ENCODE data around the gene ANKRD22.
A peak's percentile ranks its signal among the peaks of the same experiment; 100 is the strongest.

The ANKRD22 gene

DNA sequence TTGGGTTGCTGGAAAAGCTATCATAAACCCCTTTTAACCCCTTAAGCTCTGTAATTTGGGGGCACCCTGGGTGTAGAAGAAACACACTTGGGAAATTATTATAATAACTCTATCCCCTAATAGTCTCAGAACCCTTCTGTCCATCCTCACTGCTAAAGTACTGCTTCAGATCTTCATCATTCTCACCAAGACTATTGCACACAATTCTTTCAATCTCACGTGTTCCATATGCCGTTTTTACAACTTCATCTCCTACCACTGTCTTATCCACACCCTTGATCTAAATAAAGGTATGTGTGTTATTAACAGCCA lies 15.8 kb downstream of the ANKRD22 start:
- Histone ChIP-seq H2AFZ (ENCODE audit: low read length) (no peak overlapping the region), H3K4me1 (ENCODE audit: insufficient read depth, low read length, severe bottlenecking) (no peaks in the 10 kb centered on the region), H4K20me1 (ENCODE audit: insufficient read depth, low read length) (no peaks in the 10 kb centered on the region), H3F3A (ENCODE audit: insufficient read depth, low read length) (no peaks in the 10 kb centered on the region), H3K9me3 (ENCODE audit: low read length) (no peaks in the 10 kb centered on the region), H3K27ac (ENCODE audit: low read depth, low read length, poor library complexity, severe bottlenecking) (no peak overlapping the region), H3K79me2 (ENCODE audit: insufficient read depth, low read length) (no peaks in the 10 kb centered on the region), H3K9me2 (ENCODE audit: low read depth, low read length) (no peaks in the 10 kb centered on the region), H3K36me3 (ENCODE audit: insufficient read depth, low read length) (no peaks in the 10 kb centered on the region), H3K9ac (ENCODE audit: low read length) (no peak overlapping the region), H3K27me3 (ENCODE audit: insufficient read depth, low read length) (no peaks in the 10 kb centered on the region), H3K4me2 (ENCODE audit: low read length) (no peak overlapping the region), H3K4me3 (ENCODE audit: low read depth, low read length, poor library complexity, severe bottlenecking) (no peak overlapping the region)
- TF ChIP-seq, protein P1, sequence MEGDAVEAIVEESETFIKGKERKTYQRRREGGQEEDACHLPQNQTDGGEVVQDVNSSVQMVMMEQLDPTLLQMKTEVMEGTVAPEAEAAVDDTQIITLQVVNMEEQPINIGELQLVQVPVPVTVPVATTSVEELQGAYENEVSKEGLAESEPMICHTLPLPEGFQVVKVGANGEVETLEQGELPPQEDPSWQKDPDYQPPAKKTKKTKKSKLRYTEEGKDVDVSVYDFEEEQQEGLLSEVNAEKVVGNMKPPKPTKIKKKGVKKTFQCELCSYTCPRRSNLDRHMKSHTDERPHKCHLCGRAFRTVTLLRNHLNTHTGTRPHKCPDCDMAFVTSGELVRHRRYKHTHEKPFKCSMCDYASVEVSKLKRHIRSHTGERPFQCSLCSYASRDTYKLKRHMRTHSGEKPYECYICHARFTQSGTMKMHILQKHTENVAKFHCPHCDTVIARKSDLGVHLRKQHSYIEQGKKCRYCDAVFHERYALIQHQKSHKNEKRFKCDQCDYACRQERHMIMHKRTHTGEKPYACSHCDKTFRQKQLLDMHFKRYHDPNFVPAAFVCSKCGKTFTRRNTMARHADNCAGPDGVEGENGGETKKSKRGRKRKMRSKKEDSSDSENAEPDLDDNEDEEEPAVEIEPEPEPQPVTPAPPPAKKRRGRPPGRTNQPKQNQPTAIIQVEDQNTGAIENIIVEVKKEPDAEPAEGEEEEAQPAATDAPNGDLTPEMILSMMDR (IDR thresholded peaks at IDR 0.05; ENCODE audit: low read length) = no peak
- TF ChIP-seq EZH2 (IDR thresholded peaks at IDR 0.05; ENCODE audit: borderline replicate concordance, low read length) = no peak

DNA sequence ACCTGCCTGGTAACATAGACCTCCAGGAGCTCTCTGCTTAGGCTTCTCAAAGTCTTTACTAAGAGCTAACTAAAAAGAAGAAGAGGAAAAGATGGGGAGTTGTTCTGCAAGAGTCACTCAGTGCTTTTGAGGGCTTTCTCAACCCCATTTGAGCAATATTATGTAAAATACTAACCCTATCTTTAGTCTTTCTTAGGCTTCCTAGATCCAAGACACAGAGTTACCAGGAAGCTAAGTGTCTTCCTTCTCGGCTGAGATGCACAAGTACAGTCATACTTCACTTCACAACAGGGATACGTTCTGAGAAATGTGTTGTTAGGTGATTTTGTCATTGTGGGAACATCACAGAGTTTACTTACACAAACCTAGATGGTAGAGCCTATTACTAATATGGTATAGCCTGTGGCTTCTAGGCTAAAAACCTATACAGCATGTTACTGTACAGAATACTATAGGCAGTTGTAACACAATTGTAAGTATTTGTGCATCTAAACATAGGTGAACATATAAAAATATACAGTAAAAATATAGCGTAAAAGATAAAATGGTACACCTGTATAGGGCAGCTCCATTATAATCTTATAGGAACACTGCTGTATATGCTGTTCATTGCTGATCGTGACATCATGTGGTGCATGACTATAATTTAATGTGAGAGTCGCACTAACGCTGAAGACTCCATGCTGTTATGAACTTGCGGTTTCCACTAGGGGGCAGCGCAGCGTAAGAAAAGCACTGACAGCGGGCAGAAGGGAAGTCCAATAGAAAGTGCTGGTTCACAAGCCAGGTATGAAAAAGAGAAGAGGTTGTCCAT lies 16.3 kb downstream of the ANKRD22 start:
- TF ChIP-seq EZH2 (IDR thresholded peaks at IDR 0.05; ENCODE audit: borderline replicate concordance, low read length) = no peak
- TF ChIP-seq, protein P1 (IDR thresholded peaks at IDR 0.05; ENCODE audit: low read length) = peak; percentile 77
- H3K27ac ChIP-seq (ENCODE audit: low read depth, low read length, poor library complexity, severe bottlenecking) = no peak overlapping the region

DNA sequence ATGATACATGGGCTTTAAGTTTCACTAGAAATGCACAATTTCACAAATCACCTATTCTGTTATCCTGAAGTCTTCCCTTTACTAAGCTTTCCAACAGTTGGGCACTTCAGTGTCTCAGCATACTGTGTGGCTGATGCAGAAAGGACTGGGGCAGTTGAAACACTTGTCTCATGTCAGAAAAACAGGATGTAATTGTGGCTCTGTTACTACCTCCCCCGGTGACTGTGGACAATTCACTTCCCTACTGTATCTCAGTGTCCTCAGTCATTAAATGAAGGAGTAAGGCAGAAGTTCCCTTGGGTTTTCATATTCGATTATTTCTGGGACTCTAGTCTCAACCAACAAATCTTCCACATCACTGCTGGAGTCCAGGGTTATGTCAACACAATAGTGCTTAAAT lies 17.9 kb downstream of the ANKRD22 start:
- Histone ChIP-seq H3K4me2 (ENCODE audit: low read length) (no peak overlapping the region), H3K27ac (ENCODE audit: low read depth, low read length, poor library complexity, severe bottlenecking) (no peak overlapping the region), H3K9me3 (ENCODE audit: low read length) (no peaks in the 10 kb centered on the region)

More for the DNA sequence above, 16.3 kb downstream of the ANKRD22 start:
- no peak overlapping the region for H2AFZ ChIP-seq (ENCODE audit: low read length)
- H3F3A ChIP-seq (ENCODE audit: insufficient read depth, low read length) = no peaks in the 10 kb centered on the region
- H3K4me3 ChIP-seq (ENCODE audit: low read depth, low read length, poor library complexity, severe bottlenecking) = no peak overlapping the region
- no peak overlapping the region for H3K4me2 ChIP-seq (ENCODE audit: low read length)
- no peaks in the 10 kb centered on the region for H3K9me3 ChIP-seq (ENCODE audit: low read length)
- H3K36me3 ChIP-seq (ENCODE audit: insufficient read depth, low read length) = no peaks in the 10 kb centered on the region
- H3K9ac ChIP-seq (ENCODE audit: low read length) = no peak overlapping the region
- no peaks in the 10 kb centered on the region for H3K9me2 ChIP-seq (ENCODE audit: low read depth, low read length)
- H3K27me3 ChIP-seq (ENCODE audit: insufficient read depth, low read length) = no peaks in the 10 kb centered on the region
- no peaks in the 10 kb centered on the region for H4K20me1 ChIP-seq (ENCODE audit: insufficient read depth, low read length)
- no peaks in the 10 kb centered on the region for H3K4me1 ChIP-seq (ENCODE audit: insufficient read depth, low read length, severe bottlenecking)
- no peaks in the 10 kb centered on the region for H3K79me2 ChIP-seq (ENCODE audit: insufficient read depth, low read length)

More for the DNA sequence above, 17.9 kb downstream of the ANKRD22 start:
- Histone ChIP-seq H3K9me2 (ENCODE audit: low read depth, low read length) (no peaks in the 10 kb centered on the region), H3K4me3 (ENCODE audit: low read depth, low read length, poor library complexity, severe bottlenecking) (no peak overlapping the region), H3F3A (ENCODE audit: insufficient read depth, low read length) (no peaks in the 10 kb centered on the region), H2AFZ (ENCODE audit: low read length) (no peak overlapping the region), H3K36me3 (ENCODE audit: insufficient read depth, low read length) (no peaks in the 10 kb centered on the region), H3K9ac (ENCODE audit: low read length) (no peak overlapping the region), H3K79me2 (ENCODE audit: insufficient read depth, low read length) (no peaks in the 10 kb centered on the region), H3K27me3 (ENCODE audit: insufficient read depth, low read length) (no peaks in the 10 kb centered on the region), H4K20me1 (ENCODE audit: insufficient read depth, low read length) (no peaks in the 10 kb centered on the region), H3K4me1 (ENCODE audit: insufficient read depth, low read length, severe bottlenecking) (no peaks in the 10 kb centered on the region)
- TF ChIP-seq, protein P1 (IDR thresholded peaks at IDR 0.05; ENCODE audit: low read length) = no peak
- no peak for TF ChIP-seq EZH2 (IDR thresholded peaks at IDR 0.05; ENCODE audit: borderline replicate concordance, low read length)

Measured in OCI-LY1 (cell line).